ENCODE measurements around the gene JUNB.

The JUNB gene

GRCh38 chr19:12842511-12842910, 51.2 kb downstream of the JUNB start:
- no peak for DNase-seq (ENCODE audit: low spot score)

Data from HuH-7 (cell line).